Small intestine (tissue), 7 donors: ENCODE data around the gene KIF16B. TPM values are rescaled to one million over a fixed set of nuclear protein-coding genes. Genes with fewer than 3 reads are reported as not detected.

Source experiments
- DNase-seq, 2 donors: peaks; one replicate each; pipeline versions ENCODE4 v3.0.0 to v3.0.0-alpha.2; 2013
- FAIRE-seq: peaks from 2 replicates; lab custom pipeline; 2012; peaks lifted over from hg19 to GRCh38; lab: Jason Lieb, UNC
- H3K27ac ChIP-seq, 3 donors: one replicate each; pipeline ENCODE4 v1.5.1; 2013; ENCODE audit warnings: low read length in 2 of 3, mild to moderate bottlenecking in 2 of 3, control low read depth in 1 of 3, inconsistent platforms in 1 of 3, low read depth in 1 of 3, moderate library complexity in 1 of 3
- H3K27me3 ChIP-seq, 3 donors: one replicate each; pipeline ENCODE4 v1.6.1; 2013; ENCODE audit warnings: low read length in 3 of 3, inconsistent platforms in 1 of 3; ENCODE audit not compliant: control insufficient read depth in 3 of 3, insufficient read depth in 3 of 3
- H3K36me3 ChIP-seq, 3 donors: one replicate each; pipeline ENCODE4 v1.6.1; 2013; ENCODE audit warnings: low read length in 3 of 3, inconsistent platforms in 1 of 3, low read depth in 1 of 3, mild to moderate bottlenecking in 1 of 3, moderate library complexity in 1 of 3; ENCODE audit not compliant: control insufficient read depth in 3 of 3, insufficient read depth in 2 of 3
- H3K4me1 ChIP-seq, 3 donors: one replicate each; pipeline ENCODE4 v1.6.1; 2013; ENCODE audit warnings: low read length in 2 of 3, inconsistent platforms in 1 of 3, low read depth in 1 of 3, mild to moderate bottlenecking in 1 of 3, moderate library complexity in 1 of 3; ENCODE audit not compliant: control insufficient read depth in 3 of 3, insufficient read depth in 2 of 3
- H3K4me3 ChIP-seq, 3 donors: one replicate each; pipeline ENCODE4 v1.5.1; 2013; ENCODE audit warnings: low read length in 3 of 3, control low read depth in 1 of 3, inconsistent platforms in 1 of 3, low read depth in 1 of 3, mild to moderate bottlenecking in 1 of 3, moderate library complexity in 1 of 3
- H3K9me3 ChIP-seq, 2 donors: one replicate each; pipeline ENCODE4 v1.6.1; 2013; ENCODE audit warnings: low read depth in 1 of 2, low read length in 1 of 2; ENCODE audit not compliant: control insufficient read depth in 2 of 2, insufficient read depth in 1 of 2
- WGBS, 3 donors: extraction: QIAGEN DNeasy Blood & Tissue Kit; methylation state at CpG; one replicate each; pipeline ENCODE4 v1.1.7; 2013; 5-methylcytosine and 5-hydroxymethylcytosine counted together
- polyA plus RNA-seq, 4 donors: library from polyadenylated mRNA; stranded (reverse) in 3 of 4; unstranded in 1 of 4; fragments of 200-250 nt in 3 of 4; fragments of 120-200 nt in 1 of 4; gene quantifications; one replicate each; pipeline versions ENCODE4 v1.2.1 to v1.2.3, GENCODE V29; 2013
- donor health status: healthy with polysubstance abuse.
- donor health status: control.
- donor health status: control.
- donor health status: Bipolar disorder and iron deficiency.
- donor health status: healthy.

KIF16B gene
- polyA plus RNA-seq, 4 donors, result 12.4 to 46.7 (median 28.0) TPM

DNA sequence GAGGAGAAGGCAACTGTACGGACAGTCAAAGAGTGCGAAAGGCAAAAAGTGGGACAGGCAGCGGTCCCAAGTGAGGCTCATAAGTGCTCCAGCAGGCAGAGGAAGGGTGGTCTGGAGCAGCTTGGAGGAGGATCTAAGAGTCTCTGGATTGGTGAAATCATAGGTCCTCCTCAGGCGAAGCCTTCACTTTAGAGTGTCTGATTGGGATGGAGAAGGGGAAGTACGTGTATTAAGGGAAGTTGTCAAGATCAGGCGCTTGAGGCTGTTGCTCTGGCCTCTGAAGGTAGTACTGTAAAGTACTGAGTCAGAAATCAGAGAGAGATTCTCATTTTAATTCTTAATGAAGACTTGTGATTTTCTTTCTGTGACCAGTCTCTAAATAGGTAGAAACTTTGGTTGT is 185.6 kb downstream of the KIF16B start:
- H3K27ac ChIP-seq, result no peak overlapping the region
- peaks cover 0 to 2% (median 0%) of the 10 kb centered on the region in 3 donors for H3K4me1 ChIP-seq
- FAIRE-seq (no peak), DNase-seq (no peak)
- H3K4me3 ChIP-seq, result no peak overlapping the region
- no peaks in the 10 kb centered on the region for H3K9me3 ChIP-seq
- H3K36me3 ChIP-seq, result peaks cover 3 to 12% (median 5%) of the 10 kb centered on the region in 3 donors
- no peaks in the 10 kb centered on the region for H3K27me3 ChIP-seq
- 90 to 97% (median 90%) methylated on average over 6 of the region's 6 CpGs for WGBS, 3 donors

DNA sequence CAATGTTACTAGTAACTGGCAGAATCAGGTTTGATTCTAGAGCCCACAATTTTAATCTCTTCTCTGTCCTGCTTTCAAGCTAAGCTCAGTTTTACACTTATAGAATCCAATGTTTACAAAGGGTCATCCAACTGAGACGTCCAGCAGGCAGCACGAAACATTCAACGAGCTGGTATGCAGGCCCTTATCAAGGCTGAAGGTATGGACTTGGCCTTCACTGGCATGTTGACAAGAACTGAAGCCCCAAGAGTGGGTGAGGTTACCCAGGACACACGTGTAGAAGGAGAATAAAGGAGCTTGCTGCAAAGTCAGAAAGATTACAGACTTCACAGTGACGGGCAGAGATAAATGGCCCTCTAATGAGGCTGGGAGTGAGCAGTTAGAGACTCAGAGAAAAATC is 187.4 kb downstream of the KIF16B start:
- DNase-seq (no peak), FAIRE-seq (no peak)
- no peaks in the 10 kb centered on the region for H3K4me1 ChIP-seq
- H3K27me3 ChIP-seq, result no peaks in the 10 kb centered on the region
- no peak overlapping the region for H3K4me3 ChIP-seq
- H3K27ac ChIP-seq, result no peak overlapping the region
- WGBS, 3 donors, result 70 to 78% (median 71%) methylated on average over 5 of the region's 5 CpGs
- peaks cover 3 to 8% (median 5%) of the 10 kb centered on the region in 3 donors for H3K36me3 ChIP-seq
- H3K9me3 ChIP-seq, result no peaks in the 10 kb centered on the region

DNA sequence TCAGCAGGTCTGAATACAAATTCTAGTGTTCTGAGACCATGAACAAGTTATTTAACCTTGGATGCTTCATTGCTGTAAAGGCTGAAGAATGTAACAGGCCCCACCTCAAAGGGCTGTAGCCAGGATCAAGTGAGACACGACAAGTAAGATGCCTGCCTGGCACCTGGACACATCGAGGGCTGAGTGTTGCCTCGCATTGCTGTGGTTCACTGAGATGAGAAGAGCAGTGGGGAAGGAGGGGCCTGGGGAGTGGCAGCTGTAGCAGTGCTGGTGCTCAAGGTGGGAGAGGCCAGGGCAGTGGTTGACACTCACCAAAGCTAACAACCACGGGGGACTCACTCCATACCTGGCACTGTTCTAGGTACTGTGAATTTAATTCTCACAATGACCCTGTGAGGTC is 187.8 kb downstream of the KIF16B start:
- Histone ChIP-seq H3K27me3 (no peaks in the 10 kb centered on the region), H3K9me3 (no peaks in the 10 kb centered on the region), H3K36me3 (peaks cover 2 to 8% (median 3%) of the 10 kb centered on the region in 3 donors), H3K4me1 (no peaks in the 10 kb centered on the region), H3K4me3 (no peak overlapping the region), H3K27ac (no peak overlapping the region)
- no peak for FAIRE-seq
- WGBS, 3 donors, result 90 to 96% (median 92%) methylated on average over 4 of the region's 4 CpGs
- DNase-seq, result no peak

DNA sequence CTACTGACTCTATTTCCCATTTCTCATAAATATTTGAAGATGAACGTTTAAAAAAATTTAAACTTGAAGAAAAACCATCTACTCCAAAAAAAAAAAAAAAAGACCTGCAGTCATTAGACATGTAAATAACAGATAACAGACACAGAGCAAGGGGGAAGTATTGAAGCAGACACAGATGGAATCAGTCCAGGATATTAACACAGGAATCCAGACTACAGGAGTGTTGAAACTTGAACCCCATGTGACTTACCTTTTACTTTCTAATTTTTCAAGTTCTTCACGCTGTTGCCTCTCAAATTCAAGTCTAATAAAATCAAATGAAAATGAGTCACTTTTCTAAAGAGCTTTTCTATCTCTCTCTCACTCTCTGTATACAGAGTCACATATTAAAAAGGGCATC is 191.8 kb downstream of the KIF16B start:
- H3K9me3 ChIP-seq, result no peaks in the 10 kb centered on the region
- H3K27ac ChIP-seq, result no peak overlapping the region
- no peak overlapping the region for H3K4me3 ChIP-seq
- DNase-seq (peak in 1 of 2 donors; percentile 22), FAIRE-seq (no peak)
- no peaks in the 10 kb centered on the region for H3K4me1 ChIP-seq
- WGBS, 3 donors, result 84 to 94% (median 90%) methylated on average over 2 of the region's 2 CpGs
- H3K36me3 ChIP-seq, result peaks cover 2 to 22% (median 5%) of the 10 kb centered on the region in 3 donors
- no peaks in the 10 kb centered on the region for H3K27me3 ChIP-seq

DNA sequence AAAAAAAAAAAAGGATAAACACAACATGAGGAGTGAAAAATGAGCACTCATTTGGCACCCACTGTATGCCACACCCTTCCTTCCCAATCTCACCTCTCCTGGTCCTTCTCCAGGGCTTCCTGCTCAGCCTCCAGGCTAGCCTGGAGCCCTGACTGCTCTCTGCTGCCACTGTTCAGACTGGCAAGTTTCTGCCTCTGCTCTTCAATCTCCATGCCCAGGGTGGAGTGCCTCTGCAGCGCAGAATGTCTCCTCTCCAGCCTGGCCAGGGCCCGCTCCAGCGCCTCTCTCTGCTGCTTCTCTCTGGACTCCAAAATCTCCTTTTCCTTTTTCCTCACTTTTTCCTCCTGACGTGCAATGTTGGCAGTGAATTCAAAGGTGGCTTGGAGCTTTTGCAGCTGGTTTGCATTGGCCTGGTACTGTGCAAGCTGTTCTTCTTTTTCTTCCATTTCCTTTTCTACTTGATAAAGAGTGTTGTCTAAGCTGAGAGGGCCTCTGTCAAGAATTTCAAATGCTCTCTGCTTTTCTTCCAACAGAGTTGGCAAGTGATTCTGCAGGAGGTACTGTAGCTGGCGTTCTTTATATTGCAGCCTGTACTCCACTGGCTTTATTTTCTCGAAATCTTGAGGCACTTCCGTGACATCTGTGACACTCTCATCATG is 194.4 kb downstream of the KIF16B start:
- 89 to 98% (median 92%) methylated on average over 7 of the region's 7 CpGs for WGBS, 3 donors
- H3K27ac ChIP-seq, result no peak overlapping the region

DNA sequence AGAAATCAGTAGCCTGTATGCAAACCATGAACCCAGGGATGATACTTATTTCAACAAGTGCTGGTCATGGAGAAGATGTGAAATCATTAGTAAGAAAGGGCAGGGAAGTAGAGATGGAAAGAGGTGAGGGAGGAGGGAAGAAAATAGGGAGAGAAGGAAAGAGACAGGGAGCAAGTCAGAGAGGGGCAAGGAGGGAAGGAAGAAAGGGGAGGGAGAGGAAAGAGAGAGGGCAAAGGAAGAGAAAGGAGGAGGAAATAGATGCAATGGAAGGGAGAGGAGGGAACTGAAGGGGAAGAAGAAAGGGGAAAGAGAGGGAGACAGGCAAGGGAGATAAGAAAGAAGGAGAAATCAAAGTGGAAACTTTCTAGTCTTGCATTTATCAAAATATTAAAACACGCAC is 195.1 kb downstream of the KIF16B start:
- no peaks in the 10 kb centered on the region for H3K9me3 ChIP-seq
- DNase-seq, result no peak
- H3K4me1 ChIP-seq, result no peaks in the 10 kb centered on the region
- no peak overlapping the region for H3K27ac ChIP-seq
- 93 to 97% (median 96%) methylated on average over 1 of the region's 1 CpG for WGBS, 3 donors
- no peak for FAIRE-seq
- no peak overlapping the region for H3K4me3 ChIP-seq
- H3K36me3 ChIP-seq, result peaks cover 7 to 29% (median 9%) of the 10 kb centered on the region in 3 donors
- H3K27me3 ChIP-seq, result no peaks in the 10 kb centered on the region

More for the DNA sequence above, 194.4 kb downstream of the KIF16B start:
- FAIRE-seq (no peak), DNase-seq (no peak)
- Histone ChIP-seq H3K36me3 (peaks cover 7 to 29% (median 9%) of the 10 kb centered on the region in 3 donors), H3K4me3 (no peak overlapping the region), H3K4me1 (no peaks in the 10 kb centered on the region), H3K27me3 (no peaks in the 10 kb centered on the region), H3K9me3 (no peaks in the 10 kb centered on the region)

DNA sequence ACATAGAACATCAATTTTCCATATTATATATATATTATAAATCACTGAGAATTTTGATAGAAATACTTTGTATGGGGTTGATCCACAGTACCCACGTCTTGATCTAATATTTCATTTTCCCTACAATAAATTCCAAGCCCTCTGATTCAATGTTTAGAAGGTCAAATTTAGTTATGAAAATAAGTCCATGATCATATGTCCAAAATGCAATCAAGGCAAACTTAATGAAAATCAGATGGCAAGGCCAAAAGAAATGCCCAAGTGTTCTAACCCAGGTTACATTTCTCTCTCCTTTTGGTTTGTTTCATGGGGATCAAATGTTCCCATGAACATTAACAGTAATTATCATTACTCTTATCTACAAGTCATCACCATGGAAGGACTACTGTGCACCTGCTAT is 203.8 kb downstream of the KIF16B start:
- no peak overlapping the region for H3K4me3 ChIP-seq
- H3K27me3 ChIP-seq, result no peaks in the 10 kb centered on the region
- FAIRE-seq (no peak), DNase-seq (no peak)
- H3K9me3 ChIP-seq, result no peaks in the 10 kb centered on the region
- H3K36me3 ChIP-seq, result peaks cover 5 to 24% (median 14%) of the 10 kb centered on the region in 3 donors
- H3K27ac ChIP-seq, result no peak overlapping the region
- 79 to 87% (median 84%) methylated on average over 1 of the region's 1 CpG for WGBS, 3 donors
- peaks cover 0 to 5% (median 0%) of the 10 kb centered on the region in 3 donors for H3K4me1 ChIP-seq

DNA sequence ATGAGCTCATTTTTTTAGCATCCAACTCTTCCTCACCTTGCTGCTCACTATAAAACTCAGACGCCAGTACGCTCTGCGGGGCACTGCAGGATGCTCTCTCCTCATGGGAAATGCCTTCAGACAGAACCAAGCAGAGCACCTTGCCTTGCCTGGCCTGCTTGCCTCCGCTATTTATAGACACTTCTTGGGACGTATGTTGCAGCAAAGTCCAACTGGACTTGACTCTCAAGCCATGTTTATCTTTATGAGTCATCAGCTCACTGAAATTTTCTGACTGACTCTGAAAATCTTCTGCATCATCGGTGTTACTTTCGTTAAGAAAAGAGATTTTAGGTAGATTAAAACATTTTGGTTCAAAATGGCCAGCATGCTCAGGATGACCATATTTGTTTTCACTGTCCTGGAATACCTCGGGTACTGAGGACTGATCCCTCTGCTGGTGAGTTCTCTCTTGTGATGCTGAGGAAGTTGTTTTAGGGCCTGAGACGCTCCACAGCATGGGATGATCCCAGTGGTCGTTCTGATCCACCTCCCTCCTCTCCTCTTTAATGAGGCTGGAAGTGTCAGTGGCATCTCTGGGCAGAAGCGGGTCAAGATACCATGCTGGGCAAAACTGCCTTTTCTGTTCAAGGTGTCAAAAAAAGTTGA is 204.5 kb downstream of the KIF16B start:
- DNase-seq (peak; percentile 39 to 42), FAIRE-seq (no peak)
- H3K4me1 ChIP-seq, result peaks cover 0 to 5% (median 0%) of the 10 kb centered on the region in 3 donors
- H3K9me3 ChIP-seq, result no peaks in the 10 kb centered on the region
- H3K4me3 ChIP-seq, result no peak overlapping the region
- H3K27me3 ChIP-seq, result no peaks in the 10 kb centered on the region
- H3K27ac ChIP-seq, result no peak overlapping the region
- WGBS, 3 donors, result 76 to 82% (median 81%) methylated on average over 11 of the region's 11 CpGs
- H3K36me3 ChIP-seq, result peaks cover 5 to 24% (median 14%) of the 10 kb centered on the region in 3 donors
